B cell (primary cell): ENCODE data around the gene MCF2L. TPM values are rescaled to one million over a fixed set of nuclear protein-coding genes. Genes with fewer than 3 reads are reported as not detected.

Experiments used
- ATAC-seq: fragments of 200-7000 bp; cut with Tn5 transposase; one replicate; pipeline ENCODE4 v1.10.0; 2021; ENCODE audit warnings: low read depth, mild to moderate bottlenecking, moderate number of reproducible peaks, moderate library complexity
- CTCF ChIA-PET: fragments of 350-600 bp; sonication (Branson Sonifier 250); formaldehyde crosslinking; loops from one replicate; lab custom pipeline; 2021; ENCODE audit warnings: antibody characterized with exemption, inconsistent platforms; lab: Charles Lee
- POLR2A ChIA-PET: fragments of 350-600 bp; sonication (Branson Sonifier 250); formaldehyde crosslinking; loops from one replicate; lab custom pipeline; 2021; ENCODE audit warnings: antibody characterized with exemption; lab: Charles Lee
- DNase-seq: peaks from one replicate; pipeline ENCODE4 v3.0.0; 2013
- H2AFZ ChIP-seq: 2 replicates; pipeline ENCODE4 v1.6.1; 2012; ENCODE audit warnings: mild to moderate bottlenecking, low read depth, low read length; ENCODE audit not compliant: insufficient read depth, poor library complexity, severe bottlenecking
- H3K27ac ChIP-seq, 2 donors: 1 replicate in 1 of 2; 2 replicates in 1 of 2; pipeline ENCODE4 v1.5.1; 2012 to 2013; ENCODE audit warnings: low read length in 2 of 2, mild to moderate bottlenecking in 2 of 2, moderate library complexity in 1 of 2
- H3K27me3 ChIP-seq, 4 experiments: fragments of 200-600 bp in 1 of 4; sonication (generic) in 1 of 4; replicated peaks in 1 of 4; 1 replicate in 2 of 4; 2 replicates in 2 of 4; pipeline versions ENCODE4 v1.6.1 to v1.7.0; 2013 to 2016; ENCODE audit warnings: low read length in 3 of 4, mild to moderate bottlenecking in 2 of 4, mixed read lengths in 1 of 4, moderate library complexity in 1 of 4; ENCODE audit not compliant: insufficient read depth in 4 of 4, control insufficient read depth in 3 of 4; ENCODE audit errors: control extremely low read depth in 1 of 4
- H3K36me3 ChIP-seq, 2 experiments: replicated peaks in 1 of 2; 1 replicate in 1 of 2; 2 replicates in 1 of 2; pipeline versions ENCODE4 v1.6.1 to v1.7.1; 2013; ENCODE audit warnings: low read length in 1 of 2; ENCODE audit not compliant: insufficient read depth in 2 of 2, control insufficient read depth in 1 of 2; ENCODE audit errors: control extremely low read depth in 1 of 2, extremely low read depth in 1 of 2
- H3K4me1 ChIP-seq, 2 donors: fragments of 200-600 bp in 1 of 2; sonication (generic) in 1 of 2; 1 replicate in 1 of 2; 2 replicates in 1 of 2; pipeline versions ENCODE4 v1.5.1 to v1.6.1; 2013 to 2017; ENCODE audit warnings: low read length in 2 of 2; ENCODE audit not compliant: control insufficient read depth in 2 of 2, insufficient read depth in 2 of 2
- H3K4me2 ChIP-seq: replicated peaks from 2 replicates; pipeline ENCODE3; 2012; ENCODE audit warnings: mild to moderate bottlenecking, low read depth, low read length; ENCODE audit not compliant: poor library complexity, severe bottlenecking
- H3K4me3 ChIP-seq, 5 experiments: fragments of 200-600 bp in 1 of 5; sonication (generic) in 1 of 5; 1 replicate in 3 of 5; 2 replicates in 2 of 5; pipeline versions ENCODE4 v1.5.1 to v1.7.0; 2011 to 2016; ENCODE audit warnings: low read length in 4 of 5, mild to moderate bottlenecking in 4 of 5, low read depth in 2 of 5, control low read depth in 1 of 5, moderate library complexity in 1 of 5; ENCODE audit not compliant: insufficient read depth in 1 of 5; ENCODE audit errors: control extremely low read depth in 1 of 5, extremely low read depth in 1 of 5
- H3K79me2 ChIP-seq: fragments of 200-600 bp; sonication (generic); one replicate; pipeline ENCODE4 v1.6.0; 2016; ENCODE audit warnings: low read length; ENCODE audit not compliant: control insufficient read depth, insufficient read depth
- H3K9ac ChIP-seq: fragments of 200-600 bp; sonication (generic); 2 replicates; pipeline ENCODE4 v1.6.1; 2017; ENCODE audit warnings: mild to moderate bottlenecking, low read length, moderate library complexity
- H3K9me3 ChIP-seq, 3 donors: one replicate each; pipeline versions ENCODE4 v1.6.1 to v1.7.1; 2013; ENCODE audit warnings: low read length in 2 of 3; ENCODE audit not compliant: control insufficient read depth in 2 of 3, insufficient read depth in 1 of 3; ENCODE audit errors: control extremely low read depth in 1 of 3
- H4K20me1 ChIP-seq: 2 replicates; pipeline ENCODE4 v1.6.0; 2012; ENCODE audit warnings: mild to moderate bottlenecking, low read length; ENCODE audit not compliant: insufficient read depth, control insufficient read depth, poor library complexity, severe bottlenecking
- H3K27ac Mint-ChIP-seq: one replicate; pipeline ENCODE4 v1.8.0; 2021; ENCODE audit warnings: mixed read lengths
- H3K27me3 Mint-ChIP-seq: one replicate; pipeline ENCODE4 v1.8.0; 2021; ENCODE audit warnings: mixed read lengths
- H3K4me1 Mint-ChIP-seq: one replicate; pipeline ENCODE4 v1.8.0; 2021; ENCODE audit warnings: mixed read lengths
- H3K4me3 Mint-ChIP-seq: one replicate; pipeline ENCODE4 v1.8.0; 2021; ENCODE audit warnings: mixed read lengths
- H3K9me3 Mint-ChIP-seq: one replicate; pipeline ENCODE4 v1.8.0; 2022; ENCODE audit warnings: mixed read lengths; ENCODE audit not compliant: insufficient read depth
- EZH2 ChIP-seq: IDR thresholded peaks from 2 replicates; pipeline ENCODE4 v1.6.1; 2012; ENCODE audit warnings: borderline replicate concordance, low read depth, mild to moderate bottlenecking, moderate library complexity, low read length; ENCODE audit not compliant: insufficient read depth, poor library complexity, severe bottlenecking
- WGBS: methylation state at CpG from one replicate; pipeline ENCODE4 v1.1.5; 2013; ENCODE audit warnings: missing lambda C conversion rate; ENCODE audit not compliant: insufficient coverage; 5-methylcytosine and 5-hydroxymethylcytosine counted together
- intact Hi-C: fragments of 100-400 bp; cut with micrococcal nuclease; formaldehyde crosslinking; loops from one replicate; pipeline ENCODE4 v1.10.0; 2022
- polyA plus RNA-seq: library from polyadenylated mRNA; depleted of rRNA; stranded (reverse); fragments of >200 nt; gene quantifications from 2 replicates; pipeline ENCODE4 v1.2.3, GENCODE V29; 2012
- total RNA-seq, 2 donors: library from RNA; stranded (reverse); fragments of 120-200 nt in 1 of 2; gene quantifications; 1 replicate in 1 of 2; 2 replicates in 1 of 2; pipeline versions ENCODE4 v1.2.3 to v1.2.4, GENCODE V29; 2013 to 2022
- TF ChIP-seq, protein P1 (sequence below): fragments of 200-600 bp; IDR thresholded peaks from one replicate; pipeline ENCODE4 v1.8.0; 2022; ENCODE audit warnings: antibody characterized with exemption, mild to moderate bottlenecking

MCF2L gene
- total and polyA plus RNA-seq, 2 donors (not counting 1 experiment from before 2014, with no cell fraction given) = 3.7 to 8.2 TPM

DNA sequence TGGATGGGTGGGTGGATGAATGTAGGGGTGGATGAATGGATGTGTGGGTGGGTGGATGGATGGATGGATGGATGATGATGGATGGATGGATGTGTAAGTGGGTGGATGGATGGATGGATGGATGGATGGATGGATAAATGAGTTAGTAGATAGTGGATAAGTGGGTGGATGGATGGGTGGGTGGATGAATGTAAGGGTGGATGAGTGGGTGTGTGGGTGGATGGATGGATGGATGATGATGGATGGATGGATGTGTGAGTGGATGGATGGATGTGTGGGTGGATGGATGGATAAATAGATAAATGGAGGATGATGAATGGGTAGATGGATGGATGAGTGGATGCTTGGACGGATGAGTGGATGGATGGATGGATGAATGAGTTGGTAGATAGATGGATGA, 3.2 kb downstream of the MCF2L start:
- TF ChIP-seq, protein P1, sequence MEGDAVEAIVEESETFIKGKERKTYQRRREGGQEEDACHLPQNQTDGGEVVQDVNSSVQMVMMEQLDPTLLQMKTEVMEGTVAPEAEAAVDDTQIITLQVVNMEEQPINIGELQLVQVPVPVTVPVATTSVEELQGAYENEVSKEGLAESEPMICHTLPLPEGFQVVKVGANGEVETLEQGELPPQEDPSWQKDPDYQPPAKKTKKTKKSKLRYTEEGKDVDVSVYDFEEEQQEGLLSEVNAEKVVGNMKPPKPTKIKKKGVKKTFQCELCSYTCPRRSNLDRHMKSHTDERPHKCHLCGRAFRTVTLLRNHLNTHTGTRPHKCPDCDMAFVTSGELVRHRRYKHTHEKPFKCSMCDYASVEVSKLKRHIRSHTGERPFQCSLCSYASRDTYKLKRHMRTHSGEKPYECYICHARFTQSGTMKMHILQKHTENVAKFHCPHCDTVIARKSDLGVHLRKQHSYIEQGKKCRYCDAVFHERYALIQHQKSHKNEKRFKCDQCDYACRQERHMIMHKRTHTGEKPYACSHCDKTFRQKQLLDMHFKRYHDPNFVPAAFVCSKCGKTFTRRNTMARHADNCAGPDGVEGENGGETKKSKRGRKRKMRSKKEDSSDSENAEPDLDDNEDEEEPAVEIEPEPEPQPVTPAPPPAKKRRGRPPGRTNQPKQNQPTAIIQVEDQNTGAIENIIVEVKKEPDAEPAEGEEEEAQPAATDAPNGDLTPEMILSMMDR = no peak
- no peak for TF ChIP-seq EZH2
- H3K4me1 ChIP-seq = peaks cover 12 to 13% of the 10 kb centered on the region in 2 donors
- no peak for DNase-seq
- H4K20me1 ChIP-seq = no peaks in the 10 kb centered on the region
- no peak overlapping the region for H3K9ac ChIP-seq
- Mint-ChIP-seq H3K27ac (no peak overlapping the region), H3K27me3 (peaks cover 19% of the 10 kb centered on the region), H3K4me1 (peaks cover 12% of the 10 kb centered on the region), H3K9me3 (no peaks in the 10 kb centered on the region), H3K4me3 (no peak overlapping the region)
- H3K27ac ChIP-seq = no peak overlapping the region
- no peaks in the 10 kb centered on the region for H3K36me3 ChIP-seq
- no peak overlapping the region for H3K4me2 ChIP-seq
- no peak overlapping the region for H3K4me3 ChIP-seq
- no peak for ATAC-seq
- intact Hi-C loops = no loop called here
- no peak overlapping the region for H2AFZ ChIP-seq
- peaks cover 0 to 14% (median 2%) of the 10 kb centered on the region in 4 experiments for H3K27me3 ChIP-seq
- CTCF ChIA-PET = no interaction called here
- peaks cover 0 to 4% (median 0%) of the 10 kb centered on the region in 3 donors for H3K9me3 ChIP-seq
- POLR2A ChIA-PET = no interaction called here
- no peaks in the 10 kb centered on the region for H3K79me2 ChIP-seq
- 74% methylated on average over 1 of the region's 1 CpG for WGBS

DNA sequence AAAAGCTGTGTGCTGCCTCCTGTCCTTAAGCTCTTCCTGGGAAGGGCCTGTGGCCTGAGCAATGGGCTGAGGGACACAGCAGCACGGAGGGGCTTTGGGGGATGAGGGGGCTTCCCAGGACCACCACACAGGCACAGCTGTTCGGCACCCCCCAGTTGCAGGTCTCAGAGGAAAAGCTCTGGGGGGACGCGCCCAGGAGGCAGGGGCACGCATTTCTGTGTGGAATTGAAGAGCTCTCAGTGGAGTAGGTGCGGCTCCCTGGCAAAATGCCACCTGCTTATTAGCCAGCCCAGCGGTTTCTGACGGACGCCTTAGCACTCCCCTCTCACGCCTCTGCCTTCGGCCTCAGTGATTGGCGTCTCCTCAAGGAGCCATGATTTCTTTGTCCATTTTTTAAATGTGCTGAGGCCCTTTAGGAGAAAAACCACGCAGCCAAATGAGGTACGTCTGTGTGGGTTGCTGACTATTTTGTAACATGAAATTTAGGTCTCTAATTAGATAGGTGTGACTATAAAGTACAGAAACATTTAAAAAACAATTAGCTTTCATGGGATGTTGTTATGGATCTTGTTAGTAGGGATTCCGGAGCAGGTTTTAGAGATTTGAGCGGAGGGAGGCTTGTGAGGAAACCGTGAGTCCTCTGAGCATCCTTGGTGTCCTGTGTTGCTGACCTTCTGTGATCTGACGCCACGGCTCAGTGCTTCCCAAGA, 4.0 kb downstream of the MCF2L start:
- H3K27me3 Mint-ChIP-seq = peaks cover 22% of the 10 kb centered on the region
- Histone ChIP-seq H4K20me1 (no peaks in the 10 kb centered on the region), H3K9me3 (peaks cover 0 to 4% (median 0%) of the 10 kb centered on the region in 3 donors), H3K9ac (no peak overlapping the region), H3K27me3 (peaks cover 0 to 14% (median 2%) of the 10 kb centered on the region in 4 experiments), H3K4me2 (no peak overlapping the region), H3K4me1 (peaks cover 11 to 13% of the 10 kb centered on the region in 2 donors), H3K4me3 (no peak overlapping the region), H2AFZ (no peak overlapping the region), H3K36me3 (no peaks in the 10 kb centered on the region), H3K79me2 (no peaks in the 10 kb centered on the region), H3K27ac (no peak overlapping the region)
- ATAC-seq (no peak), DNase-seq (no peak)
- no peak overlapping the region for H3K27ac Mint-ChIP-seq
- TF ChIP-seq, protein P1 = no peak
- TF ChIP-seq EZH2 = no peak
- CTCF ChIA-PET = no interaction called here
- H3K9me3 Mint-ChIP-seq = no peaks in the 10 kb centered on the region
- POLR2A ChIA-PET = no interaction called here
- H3K4me3 Mint-ChIP-seq = no peak overlapping the region
- 97% methylated on average over 13 of the region's 19 CpGs for WGBS
- intact Hi-C loops = no loop called here
- H3K4me1 Mint-ChIP-seq = peaks cover 12% of the 10 kb centered on the region
